Body of pancreas (tissue), 4 donors: ENCODE measurements around the gene BMP6. TPM values are rescaled to one million over a fixed set of nuclear protein-coding genes. Genes with fewer than 3 reads are reported as not detected.

Experiments used
- ATAC-seq: fragments of 150-250 bp; one replicate; pipeline ENCODE4 v1.9.1; 2016
- DNase-seq, 4 donors: peaks; one replicate each; pipeline ENCODE4 v3.0.0-alpha.2; 2019
- H3K27ac ChIP-seq, 4 donors: fragments of 200-600 bp; sonication (generic); 1 replicate in 3 of 4; 2 replicates in 1 of 4; pipeline versions ENCODE4 v1.5.1 to v1.6.1; 2016 to 2019; ENCODE audit warnings: mild to moderate bottlenecking in 1 of 4, mixed read lengths in 1 of 4, moderate library complexity in 1 of 4
- H3K27me3 ChIP-seq, 2 donors: fragments of 200-600 bp; sonication (generic); one replicate each; pipeline ENCODE4 v1.6.0; 2016; ENCODE audit warnings: mild to moderate bottlenecking in 1 of 2
- H3K36me3 ChIP-seq, 2 donors: fragments of 200-600 bp; sonication (generic); replicated peaks in 1 of 2; 2 replicates each; pipeline ENCODE4 v1.5.1; 2016; ENCODE audit warnings: low read depth in 2 of 2; ENCODE audit not compliant: insufficient read depth in 1 of 2
- H3K4me1 ChIP-seq: fragments of 200-600 bp; sonication (generic); one replicate; pipeline ENCODE4 v1.6.0; 2016
- H3K4me3 ChIP-seq, 2 donors: fragments of 200-600 bp; sonication (generic); 1 replicate in 1 of 2; 2 replicates in 1 of 2; pipeline ENCODE4 v1.5.1; 2016 to 2019
- H3K9me3 ChIP-seq, 3 donors: fragments of 200-600 bp; sonication (generic); 1 replicate in 2 of 3; 2 replicates in 1 of 3; pipeline ENCODE4 v1.5.1; 2016
- POLR2A ChIP-seq, 3 donors: fragments of 450-650 bp; IDR thresholded peaks; one replicate each; pipeline ENCODE4 v1.6.1; 2016; ENCODE audit warnings: antibody characterized with exemption in 3 of 3, mild to moderate bottlenecking in 2 of 3
- WGBS, 2 donors: methylation state at CpG; one replicate each; pipeline ENCODE4 v1.1.5; 2017; 5-methylcytosine and 5-hydroxymethylcytosine counted together
- intact Hi-C: fragments of 100-400 bp; cut with DNase I; formaldehyde crosslinking; loops from one replicate; pipeline ENCODE4 v1.15.1; 2023
- total RNA-seq, 2 donors: library from RNA; depleted of rRNA; stranded (reverse); fragments of >200 nt; gene quantifications; one replicate each; pipeline ENCODE4 v1.1.0, GENCODE V29; 2016
- TF ChIP-seq, protein P1 (sequence below), 7 experiments: fragments of 450-650 bp in 4 of 7; fragments of 200-600 bp in 3 of 7; sonication (generic) in 3 of 7; IDR thresholded peaks; one replicate each; pipeline ENCODE4 v1.5.1; 2016 to 2019; ENCODE audit warnings: antibody characterized with exemption in 7 of 7

BMP6 gene
- total RNA-seq, 2 donors from 2014 or later = 1.6 to 1.8 TPM

DNA sequence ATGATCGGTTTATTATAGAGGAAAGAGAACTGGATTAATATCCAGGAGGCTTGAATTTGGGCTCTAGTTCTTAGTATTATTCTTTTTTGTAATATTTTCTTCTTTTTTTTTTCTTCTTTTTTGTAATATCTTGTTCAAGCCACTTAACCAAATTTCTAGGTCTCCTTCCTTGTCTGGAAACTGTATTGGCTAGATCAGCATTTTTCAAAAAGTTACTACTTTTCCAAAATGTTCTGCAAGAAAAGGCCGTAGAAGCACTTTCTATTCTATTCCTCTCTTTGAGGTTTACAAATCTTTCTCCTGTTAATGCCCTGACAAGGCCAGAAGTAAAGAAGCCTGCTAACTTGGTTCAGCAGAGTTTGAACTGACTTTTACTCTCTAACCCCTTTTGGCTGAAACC lies 12.0 kb downstream of the BMP6 start:
- DNase-seq (no peak), ATAC-seq (no peak)
- Histone ChIP-seq H3K36me3 (no peaks in the 10 kb centered on the region), H3K4me1 (no peaks in the 10 kb centered on the region), H3K27me3 (no peaks in the 10 kb centered on the region), H3K4me3 (no peak overlapping the region), H3K27ac (no peak overlapping the region), H3K9me3 (no peaks in the 10 kb centered on the region)
- intact Hi-C loops = no loop called here
- TF ChIP-seq, protein P1, sequence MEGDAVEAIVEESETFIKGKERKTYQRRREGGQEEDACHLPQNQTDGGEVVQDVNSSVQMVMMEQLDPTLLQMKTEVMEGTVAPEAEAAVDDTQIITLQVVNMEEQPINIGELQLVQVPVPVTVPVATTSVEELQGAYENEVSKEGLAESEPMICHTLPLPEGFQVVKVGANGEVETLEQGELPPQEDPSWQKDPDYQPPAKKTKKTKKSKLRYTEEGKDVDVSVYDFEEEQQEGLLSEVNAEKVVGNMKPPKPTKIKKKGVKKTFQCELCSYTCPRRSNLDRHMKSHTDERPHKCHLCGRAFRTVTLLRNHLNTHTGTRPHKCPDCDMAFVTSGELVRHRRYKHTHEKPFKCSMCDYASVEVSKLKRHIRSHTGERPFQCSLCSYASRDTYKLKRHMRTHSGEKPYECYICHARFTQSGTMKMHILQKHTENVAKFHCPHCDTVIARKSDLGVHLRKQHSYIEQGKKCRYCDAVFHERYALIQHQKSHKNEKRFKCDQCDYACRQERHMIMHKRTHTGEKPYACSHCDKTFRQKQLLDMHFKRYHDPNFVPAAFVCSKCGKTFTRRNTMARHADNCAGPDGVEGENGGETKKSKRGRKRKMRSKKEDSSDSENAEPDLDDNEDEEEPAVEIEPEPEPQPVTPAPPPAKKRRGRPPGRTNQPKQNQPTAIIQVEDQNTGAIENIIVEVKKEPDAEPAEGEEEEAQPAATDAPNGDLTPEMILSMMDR (IDR thresholded peaks at IDR 0.05) = no peak
- no peak for TF ChIP-seq POLR2A (IDR thresholded peaks at IDR 0.05)
- WGBS, 2 donors = 77 to 85% methylated on average over 2 of the region's 2 CpGs

DNA sequence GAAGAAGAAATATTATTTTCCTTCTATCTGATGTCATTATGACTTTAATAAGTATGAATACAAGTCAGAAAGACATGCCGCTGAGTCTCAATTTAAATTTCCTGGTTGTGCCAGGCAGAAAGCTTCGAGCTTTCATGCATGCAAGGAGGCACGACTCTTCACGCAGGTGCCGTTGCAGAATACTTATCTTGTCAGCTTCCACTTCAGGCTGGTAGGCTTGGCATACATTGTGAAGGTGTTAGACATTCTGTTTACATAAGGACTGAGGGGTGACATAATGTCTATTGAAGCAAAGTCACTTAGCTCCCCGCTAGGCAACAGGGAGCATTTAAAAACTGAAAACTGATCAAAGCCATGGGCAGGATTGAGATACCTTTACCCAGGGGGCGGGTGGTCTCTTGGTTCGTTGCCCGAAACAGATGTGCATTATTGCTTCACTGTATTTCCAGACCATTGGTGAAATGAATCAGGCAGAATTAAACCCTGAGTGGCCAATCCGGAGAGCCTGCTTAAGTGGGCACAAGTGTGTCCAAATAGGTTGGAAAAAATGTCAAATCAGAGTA lies 16.4 kb downstream of the BMP6 start:
- WGBS, 2 donors = 42 to 44% methylated on average over 10 of the region's 10 CpGs
- ATAC-seq = no peak
- intact Hi-C loops = no loop called here
- Histone ChIP-seq H3K4me1 (no peaks in the 10 kb centered on the region), H3K27ac (no peak overlapping the region), H3K27me3 (no peaks in the 10 kb centered on the region), H3K9me3 (no peaks in the 10 kb centered on the region), H3K4me3 (no peak overlapping the region), H3K36me3 (no peaks in the 10 kb centered on the region)
- no peak for DNase-seq
- no peak for TF ChIP-seq POLR2A (IDR thresholded peaks at IDR 0.05)
- TF ChIP-seq, protein P1 (IDR thresholded peaks at IDR 0.05) = no peak

DNA sequence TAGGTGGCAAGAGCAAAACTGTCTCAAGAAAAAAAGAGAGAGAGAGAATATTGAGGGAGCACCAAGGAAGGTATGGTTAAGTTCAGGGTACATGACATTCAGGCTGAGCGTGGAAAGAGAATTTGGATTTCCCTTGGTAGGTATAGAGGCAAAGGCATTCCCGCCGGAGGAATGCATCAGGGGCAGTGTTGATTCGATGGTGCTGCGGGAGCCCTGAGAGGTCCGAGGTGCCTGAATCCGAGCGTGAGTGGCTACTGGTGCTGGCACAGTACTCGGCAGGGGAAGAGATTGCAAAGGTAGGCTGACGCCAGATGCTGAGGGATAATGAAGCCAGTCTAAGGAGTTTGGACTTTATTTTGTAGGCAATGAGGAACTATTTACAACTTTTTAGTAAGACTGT lies 20.0 kb downstream of the BMP6 start:
- H3K27me3 ChIP-seq = no peaks in the 10 kb centered on the region
- intact Hi-C loops = no loop called here
- DNase-seq = no peak
- TF ChIP-seq POLR2A (IDR thresholded peaks at IDR 0.05) = no peak
- TF ChIP-seq, protein P1 (IDR thresholded peaks at IDR 0.05) = no peak
- H3K9me3 ChIP-seq = no peaks in the 10 kb centered on the region
- H3K27ac ChIP-seq = no peak overlapping the region
- no peaks in the 10 kb centered on the region for H3K36me3 ChIP-seq
- H3K4me3 ChIP-seq = no peak overlapping the region
- WGBS, 2 donors = 76 to 79% methylated on average over 10 of the region's 10 CpGs
- H3K4me1 ChIP-seq = no peaks in the 10 kb centered on the region
- no peak for ATAC-seq

DNA sequence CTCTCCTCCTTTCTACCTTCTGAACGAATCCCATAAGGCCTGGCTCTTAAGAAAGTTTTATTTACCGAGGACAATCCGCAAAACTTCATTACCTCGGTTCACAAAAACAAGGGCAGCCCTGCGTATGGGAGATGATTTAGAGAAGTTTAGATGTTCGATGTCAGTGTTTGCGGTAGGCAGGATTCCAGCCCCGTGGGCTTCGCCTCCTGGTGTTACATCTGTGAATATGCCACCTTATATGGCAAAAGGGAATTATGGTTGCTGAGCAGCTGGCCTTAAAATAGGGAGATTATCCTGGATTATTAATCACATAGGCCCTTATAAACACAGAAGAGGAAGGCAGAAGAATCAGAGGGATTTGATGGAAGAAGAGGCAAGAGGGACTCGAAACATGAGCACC lies 21.1 kb downstream of the BMP6 start:
- WGBS, 2 donors = 83 to 86% methylated on average over 10 of the region's 10 CpGs
- no peak for DNase-seq
- TF ChIP-seq, protein P1 (IDR thresholded peaks at IDR 0.05) = no peak
- TF ChIP-seq POLR2A (IDR thresholded peaks at IDR 0.05) = no peak

DNA sequence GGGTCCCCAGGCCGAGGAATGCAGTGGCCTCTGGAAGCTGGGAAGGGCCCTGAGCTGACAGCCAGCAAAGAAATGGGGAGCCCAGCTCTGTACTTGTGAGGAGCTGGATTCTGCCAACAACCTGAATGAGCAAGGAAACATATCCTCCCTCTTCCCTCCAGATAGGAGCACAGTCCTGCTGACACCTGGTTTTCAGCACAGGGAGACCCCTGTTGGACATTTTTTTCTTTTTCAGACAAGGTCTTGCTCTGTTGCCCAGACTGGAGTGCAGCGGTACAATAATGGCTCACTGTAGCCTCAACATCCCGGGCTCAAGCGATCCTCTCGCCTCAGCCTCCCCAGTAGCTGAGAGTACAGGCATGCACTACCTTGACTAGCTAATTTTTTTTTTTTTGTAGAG lies 21.5 kb downstream of the BMP6 start:
- H3K4me3 ChIP-seq = no peak overlapping the region
- no peaks in the 10 kb centered on the region for H3K36me3 ChIP-seq
- ATAC-seq (no peak), DNase-seq (no peak)
- H3K9me3 ChIP-seq = no peaks in the 10 kb centered on the region
- 85 to 91% methylated on average over 4 to 5 of the region's 5 CpGs for WGBS, 2 donors
- no peaks in the 10 kb centered on the region for H3K4me1 ChIP-seq
- H3K27me3 ChIP-seq = no peaks in the 10 kb centered on the region
- H3K27ac ChIP-seq = no peak overlapping the region
- intact Hi-C loops = no loop called here
- TF ChIP-seq, protein P1 (IDR thresholded peaks at IDR 0.05) = no peak
- TF ChIP-seq POLR2A (IDR thresholded peaks at IDR 0.05) = no peak

More for the DNA sequence above, 21.1 kb downstream of the BMP6 start:
- ATAC-seq = no peak
- intact Hi-C loops = no loop called here
- Histone ChIP-seq H3K36me3 (no peaks in the 10 kb centered on the region), H3K27me3 (no peaks in the 10 kb centered on the region), H3K4me1 (no peaks in the 10 kb centered on the region), H3K4me3 (no peak overlapping the region), H3K27ac (no peak overlapping the region), H3K9me3 (no peaks in the 10 kb centered on the region)
